HepG2 (cell line): Measurements from ENCODE around the gene CD36. TPM values are rescaled to one million over a fixed set of nuclear protein-coding genes. Genes with fewer than 3 reads are reported as not detected.

Experiments used
- AHR ChIP-seq: IDR thresholded peaks from 2 replicates; pipeline ENCODE4 v1.6.1; 2018; ENCODE audit warnings: missing genetic modification reagents, missing compliant biosample characterization
- CCAR2 ChIP-seq: fragments of 200-400 bp; formaldehyde crosslinking; optimal IDR thresholded peaks from 2 replicates; pipeline ENCODE3; 2018; ENCODE audit warnings: low read depth, mild to moderate bottlenecking, low read length, moderate library complexity
- CREB1 ChIP-seq, 2 experiments: fragments of 450-650 bp in 1 of 2; IDR thresholded peaks; 2 replicates each; pipeline ENCODE4 v1.6.1; 2016 to 2017; ENCODE audit warnings: control low read depth in 1 of 2, mild to moderate bottlenecking in 1 of 2, missing compliant biosample characterization in 1 of 2, missing genetic modification characterization in 1 of 2
- ELF4 ChIP-seq: sonication (generic); formaldehyde crosslinking; IDR thresholded peaks from 2 replicates; pipeline ENCODE4 v1.5.0; 2020; ENCODE audit warnings: missing genetic modification reagents, mild to moderate bottlenecking, moderate library complexity, borderline replicate concordance
- ETV5 ChIP-seq: IDR thresholded peaks from 2 replicates; pipeline ENCODE4 v1.6.1; 2018; ENCODE audit warnings: missing biosample characterization, missing genetic modification reagents, inconsistent platforms, borderline replicate concordance
- FOXA1 ChIP-seq, 2 experiments: fragments of 450-650 bp in 1 of 2; sonication (generic) in 1 of 2; formaldehyde crosslinking in 1 of 2; IDR thresholded peaks; 2 replicates each; pipeline versions ENCODE4 v1.4.0 to v1.6.1; 2016 to 2020; ENCODE audit warnings: missing genetic modification reagents in 1 of 2
- HMGA1 ChIP-seq: sonication (generic); formaldehyde crosslinking; conservative IDR thresholded peaks from 2 replicates; pipeline ENCODE4 v1.4.0; 2020; ENCODE audit warnings: missing genetic modification reagents
- ISL2 ChIP-seq: sonication (generic); formaldehyde crosslinking; IDR thresholded peaks from 2 replicates; pipeline ENCODE4 v1.5.0; 2020; ENCODE audit warnings: missing genetic modification reagents
- KLF15 ChIP-seq: sonication (generic); formaldehyde crosslinking; IDR thresholded peaks from 2 replicates; pipeline ENCODE4 v1.8.1; 2023; ENCODE audit warnings: borderline replicate concordance, mild to moderate bottlenecking, inconsistent platforms, missing genetic modification reagents, mixed read lengths
- MBNL3 ChIP-seq: fragments of 250-450 bp; sonication (Bioruptor Pico); conservative IDR thresholded peaks from 2 replicates; pipeline ENCODE4 v1.8.0; 2022; ENCODE audit warnings: mild to moderate bottlenecking, inconsistent platforms
- MEF2D ChIP-seq: sonication (generic); formaldehyde crosslinking; IDR thresholded peaks from 2 replicates; pipeline ENCODE4 v1.5.1; 2020; ENCODE audit warnings: mild to moderate bottlenecking, missing genetic modification reagents
- MLLT10 ChIP-seq: sonication (generic); formaldehyde crosslinking; IDR thresholded peaks from 2 replicates; pipeline ENCODE4 v1.4.0; 2020; ENCODE audit warnings: missing genetic modification reagents
- NFIC ChIP-seq: IDR thresholded peaks from 2 replicates; pipeline ENCODE4 v1.6.1; 2012; ENCODE audit warnings: mild to moderate bottlenecking, low read length, inconsistent platforms
- PHF21A ChIP-seq: sonication (generic); formaldehyde crosslinking; IDR thresholded peaks from 2 replicates; pipeline ENCODE4 v1.5.0; 2020; ENCODE audit warnings: mild to moderate bottlenecking, missing genetic modification reagents
- POLR2G ChIP-seq: fragments of 200-400 bp; formaldehyde crosslinking; IDR thresholded peaks from 2 replicates; pipeline ENCODE4 v1.6.1; 2018; ENCODE audit warnings: mild to moderate bottlenecking, low read depth, low read length, moderate library complexity
- RARA ChIP-seq: IDR thresholded peaks from 2 replicates; pipeline ENCODE4 v1.6.1; 2016; ENCODE audit warnings: missing genetic modification reagents, missing compliant biosample characterization
- RELA ChIP-seq: sonication (generic); formaldehyde crosslinking; IDR thresholded peaks from 2 replicates; pipeline ENCODE4 v1.4.0; 2020; ENCODE audit warnings: missing genetic modification reagents
- SOX5 ChIP-seq: IDR thresholded peaks from 2 replicates; pipeline ENCODE4 v1.6.1; 2016; ENCODE audit warnings: borderline replicate concordance
- ZBTB38 ChIP-seq: sonication (generic); formaldehyde crosslinking; IDR thresholded peaks from 2 replicates; pipeline ENCODE4 v1.5.1; 2020; ENCODE audit warnings: mild to moderate bottlenecking, missing genetic modification reagents
- ZFYVE20 ChIP-seq: sonication (generic); formaldehyde crosslinking; IDR thresholded peaks from 2 replicates; pipeline ENCODE4 v1.8.0; 2023; ENCODE audit warnings: low read depth, mild to moderate bottlenecking, moderate library complexity, missing genetic modification reagents, borderline replicate concordance
- ZIK1 ChIP-seq: sonication (generic); formaldehyde crosslinking; IDR thresholded peaks from 2 replicates; pipeline ENCODE4 v1.5.0; 2020; ENCODE audit warnings: mild to moderate bottlenecking, low read depth, missing genetic modification reagents, borderline replicate concordance
- ZNF136 ChIP-seq: sonication (generic); formaldehyde crosslinking; IDR thresholded peaks from 2 replicates; pipeline ENCODE4 v1.8.1; 2022; ENCODE audit warnings: low read depth, mild to moderate bottlenecking, moderate library complexity, missing genetic modification reagents
- ZNF160 ChIP-seq: sonication (generic); formaldehyde crosslinking; IDR thresholded peaks from 2 replicates; pipeline ENCODE4 v1.8.0; 2022; ENCODE audit warnings: mild to moderate bottlenecking, inconsistent platforms, missing genetic modification reagents
- ZNF20 ChIP-seq: sonication (generic); formaldehyde crosslinking; IDR thresholded peaks from 2 replicates; pipeline ENCODE4 v1.4.0; 2020; ENCODE audit warnings: mild to moderate bottlenecking, moderate library complexity, missing genetic modification reagents
- ZNF367 ChIP-seq: sonication (generic); formaldehyde crosslinking; IDR thresholded peaks from 2 replicates; pipeline ENCODE4 v1.4.0; 2020; ENCODE audit warnings: missing genetic modification reagents, borderline replicate concordance
- ZNF543 ChIP-seq: sonication (generic); formaldehyde crosslinking; IDR thresholded peaks from 2 replicates; pipeline ENCODE4 v1.4.0; 2020; ENCODE audit warnings: mild to moderate bottlenecking, missing genetic modification reagents
- ZNF597 ChIP-seq: sonication (generic); formaldehyde crosslinking; IDR thresholded peaks from 2 replicates; pipeline ENCODE4 v1.5.0; 2020; ENCODE audit warnings: missing genetic modification reagents
- ZNF83 ChIP-seq: sonication (generic); formaldehyde crosslinking; IDR thresholded peaks from 2 replicates; pipeline ENCODE4 v1.4.0; 2020; ENCODE audit warnings: missing genetic modification reagents, mild to moderate bottlenecking, borderline replicate concordance
- ZSCAN30 ChIP-seq: sonication (generic); formaldehyde crosslinking; IDR thresholded peaks from 2 replicates; pipeline ENCODE4 v1.5.0; 2020; ENCODE audit warnings: mild to moderate bottlenecking, missing genetic modification reagents
- polyA plus RNA-seq, 8 experiments: library from polyadenylated mRNA; depleted of rRNA in 3 of 8; stranded (reverse) in 7 of 8; unstranded in 1 of 8; fragments of >200 nt; fragmentation: Illumina TruSeq in 4 of 8; extraction: Trizol in 4 of 8; gene quantifications; 2 replicates each; pipeline versions ENCODE4 v1.2.1 to v1.2.3, GENCODE V29; 2011 to 2016; ENCODE audit warnings: low read depth in 4 of 8, missing spikeins in 1 of 8, mixed read lengths in 1 of 8; ENCODE audit not compliant: insufficient read depth in 1 of 8
- total RNA-seq, 5 experiments: library from RNA; depleted of rRNA; stranded (reverse); fragments of >200 nt; fragmentation: Illumina TruSeq; extraction: Trizol; gene quantifications; 2 replicates each; pipeline ENCODE4 v1.2.3, GENCODE V29; 2016; ENCODE audit warnings: low read depth in 1 of 5

Gene CD36
- total and polyA plus RNA-seq, 2 of the 13 experiments (the other 11 are each of a cell fraction or from before 2014, with no cell fraction given), result 2.8 to 4.8 TPM

GRCh38 chr7:80678707-80679106 lies 40.3 kb downstream of the CD36 start (continued):
- TF ChIP-seq MLLT10, result no peak
- no peak for TF ChIP-seq ZNF597 (CRISPR knock-in tag)
- TF ChIP-seq NFIC, result peak; percentile 31; the same call in 1 of the 2 replicates
- TF ChIP-seq POLR2G, result no peak
- TF ChIP-seq PHF21A, result peak; percentile 54
- no peak for TF ChIP-seq ZFYVE20
- TF ChIP-seq ETV5 (CRISPR knock-in tag), result no peak
- no peak for TF ChIP-seq ZNF83 (CRISPR knock-in tag)
- TF ChIP-seq RARA (CRISPR knock-in tag), result peak; percentile 35; the same call in 1 of the 2 replicates
- no peak for TF ChIP-seq ZNF20 (CRISPR knock-in tag)
- TF ChIP-seq ZBTB38 (CRISPR knock-in tag), result no peak
- peak; percentile 24; the same call in 1 of the 2 replicates for TF ChIP-seq SOX5 (CRISPR knock-in tag)
- TF ChIP-seq CCAR2, result no peak
- TF ChIP-seq ISL2 (CRISPR knock-in tag), result peak; percentile 69
- TF ChIP-seq ZNF160 (CRISPR knock-in tag), result no peak
- TF ChIP-seq MEF2D (CRISPR knock-in tag), result no peak
- no peak for TF ChIP-seq ZSCAN30 (CRISPR knock-in tag)
- TF ChIP-seq HMGA1 (CRISPR knock-in tag), result no peak
- TF ChIP-seq MBNL3 (CRISPR knock-in tag), result no peak
- no peak for TF ChIP-seq AHR (CRISPR knock-in tag)
- TF ChIP-seq CREB1 (IDR thresholded peaks at IDR 0.05), result peak; percentile 42
- TF ChIP-seq CREB1 (CRISPR knock-in tag; IDR thresholded peaks at IDR 0.05), result no peak; the same call in 1 of the 2 replicates
- no peak for TF ChIP-seq KLF15 (CRISPR knock-in tag)
- no peak for TF ChIP-seq ZNF367 (CRISPR knock-in tag)
- no peak for TF ChIP-seq ZNF136
- no peak for TF ChIP-seq RELA
- TF ChIP-seq ELF4 (CRISPR knock-in tag), result no peak
- TF ChIP-seq ZNF543 (CRISPR knock-in tag), result 0 out of 2 replicates have a peak, but pooled peaks have one; percentile 31
- TF ChIP-seq FOXA1 (IDR thresholded peaks at IDR 0.05), result peak; percentile 38; the same call in 1 of the 2 replicates
- TF ChIP-seq FOXA1 (CRISPR knock-in tag; IDR thresholded peaks at IDR 0.05), result no peak
- no peak for TF ChIP-seq ZIK1 (CRISPR knock-in tag)
